ENCODE measurements around the gene SLC29A4. TPM values are rescaled to one million over a fixed set of nuclear protein-coding genes. Genes with fewer than 3 reads are reported as not detected.

The SLC29A4 gene
- total and polyA plus RNA-seq, 2 of the 8 experiments (the other 6 are each of a cell fraction or from before 2014, with no cell fraction given): 6.9 to 15.1 TPM

GRCh38 chr7:5238500-5238899 is 44.2 kb upstream of the SLC29A4 start:
- Histone ChIP-seq H3K4me3 (ENCODE audit: extremely low read depth in 1 of 4, insufficient read depth in 2 of 4, low read depth in 3 of 4, low read length in 4 of 4) (no peak overlapping the region), H2BK15ac (ENCODE audit: low read length) (no peak overlapping the region), H3K4me1 (replicated peaks in 1 of 4; ENCODE audit: control insufficient read depth in 3 of 4, insufficient read depth in 4 of 4, low read length in 3 of 4) (peaks cover 0 to 4% (median 1%) of the 10 kb centered on the region in 4 experiments; a peak in 2 of 7 replicates)
- TF ChIP-seq EP300 (IDR thresholded peaks at IDR 0.05; ENCODE audit: borderline replicate concordance in 1 of 2, low read depth in 2 of 2, low read length in 2 of 2): no peak
- no peak for TF ChIP-seq POU5F1 (IDR thresholded peaks at IDR 0.05; ENCODE audit: low read depth, low read length)
- no peak for TF ChIP-seq SP1 (IDR thresholded peaks at IDR 0.05; ENCODE audit: low read depth, low read length)
- TF ChIP-seq CHD1 (IDR thresholded peaks at IDR 0.05; ENCODE audit: low read depth, low read length): no peak
- TF ChIP-seq CBX5 (IDR thresholded peaks at IDR 0.05; ENCODE audit: low read depth, low read length): no peak
- no peak for TF ChIP-seq HDAC6 (IDR thresholded peaks at IDR 0.05; ENCODE audit: low read depth, low read length)
- no peak for TF ChIP-seq USF2 (IDR thresholded peaks at IDR 0.05; ENCODE audit: low read length)
- no peak for TF ChIP-seq CREB1 (IDR thresholded peaks at IDR 0.05)
- no peak for TF ChIP-seq HDAC2 (IDR thresholded peaks at IDR 0.05; ENCODE audit: borderline replicate concordance in 1 of 2, low read depth in 2 of 2, low read length in 2 of 2)
- TF ChIP-seq NRF1 (IDR thresholded peaks at IDR 0.05; ENCODE audit: low read depth, low read length): no peak
- TF ChIP-seq CBX8 (IDR thresholded peaks at IDR 0.05; ENCODE audit: borderline replicate concordance, low read depth, low read length): no peak
- TF ChIP-seq TEAD4 (IDR thresholded peaks at IDR 0.05; ENCODE audit: low read depth, low read length): no peak
- TF ChIP-seq POLR2AphosphoS5 (IDR thresholded peaks at IDR 0.05; ENCODE audit: low read depth, low read length): no peak
- TF ChIP-seq CEBPB (IDR thresholded peaks at IDR 0.05; ENCODE audit: low read depth, low read length): no peak

More at GRCh38 chr7:5238500-5238899, 44.2 kb upstream of the SLC29A4 start:
- Histone ChIP-seq H3K27me3 (replicated peaks in 1 of 4; ENCODE audit: control insufficient read depth in 3 of 4, extremely low read depth in 1 of 4, insufficient read depth in 3 of 4, low read length in 3 of 4) (peaks cover 0 to 9% (median 0%) of the 10 kb centered on the region in 4 experiments; a peak in 3 of 7 replicates), H2AK5ac (ENCODE audit: low read depth, low read length) (no peak overlapping the region), H2BK12ac (ENCODE audit: low read depth, low read length) (0 out of 2 replicates have a peak overlapping the region, but pooled peaks have one; percentile 9), H3K23ac (ENCODE audit: insufficient read length) (no peak overlapping the region), H2BK5ac (ENCODE audit: low read depth, low read length) (no peak overlapping the region), H2BK20ac (ENCODE audit: low read length) (no peak overlapping the region), H3K79me1 (ENCODE audit: low read depth, low read length) (no peaks in the 10 kb centered on the region), H3K9me3 (ENCODE audit: insufficient read depth in 2 of 2, low read depth in 1 of 2, low read length in 1 of 2) (no peaks in the 10 kb centered on the region), H3K9ac (replicated peaks in 1 of 4; ENCODE audit: extremely low read depth in 1 of 4, low read depth in 3 of 4, low read length in 3 of 4) (no peak overlapping the region; a peak in 1 of 7 replicates), H2BK120ac (replicated peaks; ENCODE audit: low read depth, low read length) (no peak overlapping the region), H2AFZ (ENCODE audit: low read length) (no peak overlapping the region), H3K27ac (ENCODE audit: low read depth, low read length) (no peak overlapping the region), H4K91ac (replicated peaks; ENCODE audit: insufficient read length, low read length) (no peak overlapping the region), H3K36me3 (ENCODE audit: control insufficient read depth in 2 of 4, insufficient read depth in 4 of 4, low read length in 3 of 4) (no peaks in the 10 kb centered on the region), H3K23me2 (ENCODE audit: low read depth, low read length) (peaks cover 5% of the 10 kb centered on the region; the same call in 1 of the 2 replicates), H3K56ac (replicated peaks; ENCODE audit: insufficient read length, low read depth, low read length) (no peak overlapping the region), H3K18ac (ENCODE audit: extremely low read depth, low read length) (no peak overlapping the region), H3K79me2 (ENCODE audit: control insufficient read depth in 1 of 2, insufficient read depth in 2 of 2, low read length in 2 of 2) (no peaks in the 10 kb centered on the region), H4K8ac (ENCODE audit: extremely low read depth, insufficient read depth, low read length) (0 out of 2 replicates have a peak overlapping the region, but pooled peaks have one; percentile 35), H3K4me2 (ENCODE audit: insufficient read depth in 1 of 2, low read depth in 2 of 2, low read length in 2 of 2) (no peak overlapping the region), H3K14ac (ENCODE audit: insufficient read length) (no peak overlapping the region), H4K5ac (ENCODE audit: insufficient read length, low read depth, low read length) (no peak overlapping the region), H3K4ac (replicated peaks; ENCODE audit: insufficient read length, low read depth, low read length) (no peak overlapping the region), H4K20me1 (replicated peaks in 1 of 2; ENCODE audit: control insufficient read depth in 1 of 2, insufficient read depth in 2 of 2, low read length in 2 of 2) (peaks cover 0 to 1% of the 10 kb centered on the region in 2 experiments)
- FAIRE-seq: no peak
- WGBS, 2 experiments (ENCODE audit: extremely low coverage in 1 of 2, insufficient coverage in 1 of 2, insufficient read length in 1 of 2, insufficient replicate concordance in 2 of 2, low coverage in 1 of 2, low lambda C conversion rate in 2 of 2, missing lambda C conversion rate in 1 of 2): 92% methylated on average over 16 of the region's 19 CpGs; no CpG with 5 or more reads in 1 of the 2 experiments
- no peak for DNase-seq (ENCODE audit: low read depth in 1 of 2, low spot score in 2 of 2)
- ChIA-PET CTCF (ENCODE audit: partially characterized antibody) (interaction anchor here (0.8 to 1.5 kb wide), 2 partner anchors 18 to 42 kb away, joined by 4 read pairs; no protein-coding TSS in a partner anchor), POLR2A (ENCODE audit: partially characterized antibody) (no interaction called here)
